ENCODE measurements around the gene PIEZO2.

Gene PIEZO2

GRCh38 chr18:10771053-10771709 lies 378.2 kb downstream of the PIEZO2 start:
- DNase-seq: no peak

- no peak for DNase-seq
These were observed 379.1 kb downstream of the PIEZO2 start for GRCh38 chr18:10770264-10770663.

GRCh38 chr18:10768221-10768620 lies 381.1 kb downstream of the PIEZO2 start:
- no peak for DNase-seq

GRCh38 chr18:10767658-10768057 lies 381.7 kb downstream of the PIEZO2 start:
- DNase-seq: no peak

- DNase-seq: no peak
These were observed 388.4 kb downstream of the PIEZO2 start for GRCh38 chr18:10760986-10761385.

- DNase-seq: no peak
These were observed 390.1 kb downstream of the PIEZO2 start for GRCh38 chr18:10759241-10759640.

- DNase-seq: no peak
These were observed 391.4 kb downstream of the PIEZO2 start for GRCh38 chr18:10757946-10758345.

- no peak for DNase-seq
These were observed 392.0 kb downstream of the PIEZO2 start for GRCh38 chr18:10757349-10757748.

- no peak for DNase-seq
These were observed 393.5 kb downstream of the PIEZO2 start for GRCh38 chr18:10755855-10756254.

GRCh38 chr18:10754128-10754527 lies 395.2 kb downstream of the PIEZO2 start:
- DNase-seq: no peak

GRCh38 chr18:10752382-10752781 lies 397.0 kb downstream of the PIEZO2 start:
- DNase-seq: no peak

- no peak for DNase-seq
These were observed 397.7 kb downstream of the PIEZO2 start for GRCh38 chr18:10751653-10752052.

GRCh38 chr18:10750191-10751035 lies 399.0 kb downstream of the PIEZO2 start:
- no peak for DNase-seq

GRCh38 chr18:10748641-10749040 lies 400.7 kb downstream of the PIEZO2 start:
- DNase-seq: no peak

GRCh38 chr18:10745971-10746370 lies 403.4 kb downstream of the PIEZO2 start:
- no peak for DNase-seq

- no peak for DNase-seq
These were observed 404.1 kb downstream of the PIEZO2 start for GRCh38 chr18:10745219-10745618.

GRCh38 chr18:10743766-10744165 lies 405.6 kb downstream of the PIEZO2 start:
- no peak for DNase-seq

- no peak for DNase-seq
These were observed 410.2 kb downstream of the PIEZO2 start for GRCh38 chr18:10739152-10739551.

GRCh38 chr18:10736984-10737383 lies 412.4 kb downstream of the PIEZO2 start:
- no peak for DNase-seq

- DNase-seq: no peak
These were observed 416.4 kb downstream of the PIEZO2 start for GRCh38 chr18:10732990-10733389.

GRCh38 chr18:10727477-10727876 lies 421.9 kb downstream of the PIEZO2 start:
- no peak for DNase-seq

- DNase-seq: no peak
These were observed 422.9 kb downstream of the PIEZO2 start for GRCh38 chr18:10726198-10727068.

GRCh38 chr18:10724666-10725065 lies 424.7 kb downstream of the PIEZO2 start:
- DNase-seq: no peak

Data from midbrain (tissue), 1 donor.